NCI-H2227 (cell line): Measurements from ENCODE around the gene PTPRN2.

Source experiments
- DNase-seq: peaks from one replicate; lab custom pipeline; 2025; ENCODE audit not compliant: unreplicated experiment; lab: John Stamatoyannopoulos, UW

The PTPRN2 gene

GRCh38 chr7:158085741-158086695, 501.6 kb downstream of the PTPRN2 start:
- DNase-seq: no peak

- no peak for DNase-seq
Observed at GRCh38 chr7:158084555-158084954, 503.1 kb downstream of the PTPRN2 start.

- no peak for DNase-seq
Observed at GRCh38 chr7:158083526-158084310, 503.9 kb downstream of the PTPRN2 start.

GRCh38 chr7:158082761-158083160, 504.9 kb downstream of the PTPRN2 start:
- DNase-seq: no peak

- DNase-seq: no peak
Observed at GRCh38 chr7:158080899-158081445, 506.7 kb downstream of the PTPRN2 start.

- DNase-seq: no peak
Observed at GRCh38 chr7:158077934-158078910, 509.4 kb downstream of the PTPRN2 start.

- DNase-seq: no peak
Observed at GRCh38 chr7:158077151-158077840, 510.3 kb downstream of the PTPRN2 start.

GRCh38 chr7:158076656-158077055, 511.0 kb downstream of the PTPRN2 start:
- no peak for DNase-seq

GRCh38 chr7:158076215-158076614, 511.4 kb downstream of the PTPRN2 start:
- no peak for DNase-seq

GRCh38 chr7:158075633-158076001, 512.0 kb downstream of the PTPRN2 start:
- no peak for DNase-seq

- peak; percentile 50 for DNase-seq
Observed at GRCh38 chr7:158074896-158075632, 512.6 kb downstream of the PTPRN2 start.

GRCh38 chr7:158073845-158074840, 513.5 kb downstream of the PTPRN2 start:
- no peak for DNase-seq

GRCh38 chr7:158072991-158073730, 514.5 kb downstream of the PTPRN2 start:
- DNase-seq: no peak

GRCh38 chr7:158070222-158070920, 517.3 kb downstream of the PTPRN2 start:
- no peak for DNase-seq

GRCh38 chr7:158068853-158069252, 518.8 kb downstream of the PTPRN2 start:
- DNase-seq: no peak

GRCh38 chr7:158067931-158068482, 519.6 kb downstream of the PTPRN2 start:
- no peak for DNase-seq
